GM12801 (cell line): ENCODE measurements around the gene UTP15.

ENCODE experiments used
- CTCF ChIP-seq: IDR thresholded peaks from one replicate; pipeline ENCODE4 v1.5.1; 2011; ENCODE audit warnings: control low read depth; ENCODE audit not compliant: insufficient read length; ENCODE audit errors: extremely low read depth

UTP15 gene

DNA sequence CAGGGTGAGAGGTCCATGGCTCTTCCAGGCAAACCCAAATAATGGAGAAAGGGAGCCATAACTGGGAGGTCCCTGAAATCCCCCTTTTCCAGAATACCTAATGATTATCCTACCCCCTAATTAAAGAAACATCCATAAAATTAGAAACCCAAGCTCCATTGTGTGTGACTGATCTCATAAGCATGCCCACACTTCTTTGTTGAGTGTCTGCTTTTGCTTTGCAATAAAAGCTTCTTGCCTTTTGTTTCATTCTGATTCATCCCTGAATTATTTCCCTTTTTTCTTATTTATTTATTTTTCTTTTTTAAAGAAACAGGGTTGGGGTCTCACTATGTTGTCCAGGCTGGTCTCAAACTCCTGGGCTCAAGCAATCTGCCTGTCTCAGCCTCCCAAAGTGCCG is 34.2 kb upstream of the UTP15 start:
- TF ChIP-seq CTCF: no peak

DNA sequence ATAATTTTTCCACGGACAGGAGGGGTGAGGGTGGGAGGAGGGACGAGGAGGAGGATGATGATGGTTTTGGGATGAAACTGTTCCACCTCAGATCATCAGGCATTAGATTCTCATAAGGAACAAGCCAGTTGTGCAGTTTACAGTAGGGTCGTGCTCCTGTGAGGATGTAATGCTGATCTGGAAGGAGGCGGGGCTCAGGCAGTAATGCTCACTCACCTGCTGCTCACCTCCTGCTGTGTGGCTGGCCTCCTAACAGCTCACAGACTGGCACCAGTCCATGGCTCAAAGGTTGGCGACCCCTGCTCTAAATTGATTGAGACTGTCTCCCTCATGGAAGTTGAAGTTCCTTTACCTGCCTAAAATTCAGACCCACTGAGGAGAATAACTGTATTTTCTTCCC is 33.3 kb upstream of the UTP15 start:
- no peak for TF ChIP-seq CTCF

DNA sequence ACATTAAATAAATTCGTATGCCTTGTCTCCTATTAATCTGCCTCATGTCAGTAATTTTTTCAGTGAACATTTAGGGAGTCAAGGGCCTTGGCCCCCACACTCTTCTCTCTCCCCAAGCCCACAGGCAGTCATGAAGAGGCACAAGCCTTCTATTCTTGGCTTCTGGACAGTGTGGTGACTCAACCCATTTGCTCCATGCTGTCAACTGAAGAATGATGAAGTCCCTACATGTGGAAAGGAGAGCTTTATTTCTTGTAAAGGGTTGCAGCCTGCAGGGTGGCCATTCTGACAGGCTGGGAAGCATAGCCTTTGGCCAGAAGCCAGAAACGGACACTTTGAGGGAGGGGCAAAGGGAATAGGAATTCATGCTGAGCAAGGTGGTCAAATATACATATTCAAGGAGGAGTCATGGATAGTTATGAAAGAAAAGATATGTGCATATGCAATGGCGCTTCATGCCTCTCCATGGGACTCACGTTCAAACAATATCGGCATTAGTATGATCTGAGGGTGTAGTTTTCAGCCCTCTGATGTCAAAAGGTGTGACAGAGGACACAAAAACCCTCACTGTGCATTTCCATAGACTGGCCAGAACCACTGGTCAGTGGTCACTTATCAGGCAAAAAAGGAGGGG is 31.4 kb upstream of the UTP15 start:
- TF ChIP-seq CTCF: no peak

- TF ChIP-seq CTCF: no peak
Observed at GRCh38 chr5:73534971-73535370, 30.6 kb upstream of the UTP15 start.

DNA sequence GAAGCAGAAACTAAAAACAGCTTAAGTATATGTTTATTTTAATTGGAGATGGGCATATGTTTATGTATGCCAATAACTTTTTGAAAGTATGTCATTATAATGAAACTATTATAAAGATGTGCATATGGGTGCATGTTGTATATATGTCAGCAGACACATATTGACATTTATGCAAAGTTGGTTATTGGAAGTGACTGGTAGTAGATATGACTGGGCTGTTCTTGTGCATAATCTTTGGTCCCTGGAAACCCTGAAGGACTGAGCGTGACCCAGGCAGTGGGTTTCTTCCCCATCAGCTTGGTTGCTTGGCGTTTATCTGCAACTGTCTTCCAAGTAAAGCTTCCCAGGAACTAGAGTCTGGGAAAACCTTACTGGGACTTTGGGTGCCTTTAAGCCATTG is 25.8 kb upstream of the UTP15 start:
- TF ChIP-seq CTCF: no peak

- no peak for TF ChIP-seq CTCF
Observed at GRCh38 chr5:73540192-73540591, 25.4 kb upstream of the UTP15 start.

DNA sequence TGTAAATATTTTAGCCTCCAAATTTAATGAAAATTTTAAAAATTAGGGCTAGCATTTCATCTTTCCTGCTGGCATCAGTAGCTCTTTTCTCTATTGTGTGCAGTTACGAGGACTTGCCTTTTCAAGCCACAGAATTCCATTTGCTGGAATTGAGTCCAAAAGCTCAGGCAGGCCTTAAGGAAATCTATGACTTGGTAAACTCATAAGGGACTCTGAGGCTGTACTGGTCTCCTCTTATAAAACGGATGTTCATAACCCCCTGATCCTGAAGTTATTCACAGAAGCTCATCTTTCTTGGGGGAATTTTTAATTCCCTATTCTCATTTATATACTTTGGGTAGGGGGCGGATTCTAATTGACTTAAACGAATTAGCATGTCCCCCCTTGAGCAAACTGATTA is 23.5 kb upstream of the UTP15 start:
- no peak for TF ChIP-seq CTCF
